Stimulated activated CD4-positive, alpha-beta T cell treated with anti-CD3 and anti-CD28 coated beads, Interleukin-15, amount 100 ng/mL, for 1 hour (primary cell): ENCODE data around the gene DBP.

Experiments
- DNase-seq, 2 donors: peaks; one replicate each; pipeline ENCODE4 v3.0.0-alpha.2; 2020; ENCODE audit warnings: low read depth in 1 of 2, low spot score in 1 of 2

Gene DBP

DNA sequence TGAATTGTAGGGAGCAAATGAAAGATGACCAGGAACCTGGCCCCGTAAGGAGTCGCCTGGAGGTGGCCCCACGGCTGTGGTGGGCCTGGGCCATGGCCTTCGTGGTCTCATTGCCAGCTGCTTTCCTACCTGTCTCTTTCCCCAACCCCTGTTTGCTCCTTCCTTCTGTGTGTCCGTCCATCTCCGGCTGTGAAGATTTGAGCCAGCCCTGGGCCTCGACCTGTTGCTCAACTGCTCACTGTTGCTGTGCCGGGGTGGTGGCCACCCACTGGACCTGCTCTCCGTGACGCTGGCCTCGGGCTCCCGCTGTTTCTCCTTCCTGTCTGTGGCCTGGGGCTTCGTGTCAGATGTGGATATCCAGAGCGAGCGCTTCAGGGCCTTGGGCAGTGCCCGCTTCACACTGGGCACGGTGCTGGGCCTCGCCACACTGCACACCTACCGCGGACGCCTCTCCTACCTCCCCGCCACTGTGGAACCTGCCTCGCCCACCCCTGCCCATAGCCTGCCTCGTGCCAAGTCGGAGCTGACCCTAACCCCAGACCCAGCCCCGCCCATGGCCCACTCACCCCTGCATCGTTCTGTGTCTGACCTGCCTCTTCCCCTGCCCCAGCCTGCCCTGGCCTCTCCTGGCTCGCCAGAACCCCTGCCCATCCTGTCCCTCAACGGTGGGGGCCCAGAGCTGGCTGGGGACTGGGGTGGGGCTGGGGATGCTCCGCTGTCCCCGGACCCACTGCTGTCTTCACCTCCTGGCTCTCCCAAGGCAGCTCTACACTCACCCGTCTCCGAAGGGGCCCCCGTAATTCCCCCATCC lies 8.5 kb downstream of the DBP start:
- no peak for DNase-seq

- no peak for DNase-seq
Measured at GRCh38 chr19:48627865-48628314, 9.3 kb downstream of the DBP start.

- DNase-seq: no peak
Measured at GRCh38 chr19:48627201-48627864, 9.8 kb downstream of the DBP start.

DNA sequence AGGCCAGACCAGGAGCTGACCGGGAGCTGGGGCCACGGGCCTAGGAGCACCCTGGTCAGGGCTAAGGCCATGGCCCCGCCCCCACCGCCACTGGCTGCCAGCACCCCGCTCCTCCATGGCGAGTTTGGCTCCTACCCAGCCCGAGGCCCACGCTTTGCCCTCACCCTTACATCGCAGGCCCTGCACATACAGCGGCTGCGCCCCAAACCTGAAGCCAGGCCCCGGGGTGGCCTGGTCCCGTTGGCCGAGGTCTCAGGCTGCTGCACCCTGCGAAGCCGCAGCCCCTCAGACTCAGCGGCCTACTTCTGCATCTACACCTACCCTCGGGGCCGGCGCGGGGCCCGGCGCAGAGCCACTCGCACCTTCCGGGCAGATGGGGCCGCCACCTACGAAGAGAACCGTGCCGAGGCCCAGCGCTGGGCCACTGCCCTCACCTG lies 11.3 kb downstream of the DBP start:
- DNase-seq: no peak

DNA sequence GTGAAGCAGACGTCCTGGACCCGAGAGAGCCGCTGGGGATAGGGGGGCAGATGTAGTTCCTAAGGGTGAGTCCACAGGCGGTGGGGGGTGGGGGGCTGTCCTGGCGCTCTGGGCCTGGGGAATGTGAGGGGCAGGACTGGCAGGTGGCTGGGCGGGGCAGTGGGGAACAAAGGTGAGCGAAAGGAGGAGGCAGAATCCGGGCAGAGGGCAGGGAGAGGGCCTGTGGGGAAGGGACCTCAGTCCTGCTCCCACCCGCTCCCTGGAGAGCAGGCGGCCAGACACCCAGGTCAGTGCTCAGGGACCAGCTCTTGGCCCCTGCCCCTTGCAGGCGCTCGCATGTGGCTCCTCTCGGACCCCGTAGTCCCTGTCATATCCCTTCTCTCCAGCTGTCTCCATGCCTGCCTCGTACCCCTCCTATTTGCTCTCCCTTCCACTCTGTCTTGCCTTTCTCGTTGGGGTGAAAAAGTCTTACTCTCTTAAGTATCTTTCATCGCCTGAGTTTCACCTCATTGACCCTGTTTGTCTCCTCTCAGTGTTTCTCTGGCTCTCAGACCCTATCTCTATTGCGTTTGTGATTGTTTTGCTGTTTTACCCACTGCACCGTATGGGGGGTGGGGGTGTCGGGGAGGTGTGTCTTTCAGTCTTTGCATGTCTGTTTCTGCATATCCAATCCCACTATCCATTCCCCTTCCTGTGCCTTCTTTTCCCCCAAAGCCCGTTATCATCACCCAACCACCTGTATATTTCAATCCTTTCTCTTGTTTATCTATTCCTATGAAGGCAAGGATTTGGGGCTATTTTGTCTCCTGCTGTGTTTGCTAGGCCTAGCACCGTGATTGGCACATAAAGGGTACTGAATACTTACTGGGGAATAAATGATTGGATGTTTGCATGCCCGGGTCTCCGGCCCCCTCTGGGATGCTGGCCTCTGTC lies 12.1 kb downstream of the DBP start:
- no peak for DNase-seq

- DNase-seq: peak; percentile 93 to 96
Measured at GRCh38 chr19:48624067-48624594, 13.0 kb downstream of the DBP start.

GRCh38 chr19:48623556-48624066 lies 13.6 kb downstream of the DBP start:
- no peak for DNase-seq

DNA sequence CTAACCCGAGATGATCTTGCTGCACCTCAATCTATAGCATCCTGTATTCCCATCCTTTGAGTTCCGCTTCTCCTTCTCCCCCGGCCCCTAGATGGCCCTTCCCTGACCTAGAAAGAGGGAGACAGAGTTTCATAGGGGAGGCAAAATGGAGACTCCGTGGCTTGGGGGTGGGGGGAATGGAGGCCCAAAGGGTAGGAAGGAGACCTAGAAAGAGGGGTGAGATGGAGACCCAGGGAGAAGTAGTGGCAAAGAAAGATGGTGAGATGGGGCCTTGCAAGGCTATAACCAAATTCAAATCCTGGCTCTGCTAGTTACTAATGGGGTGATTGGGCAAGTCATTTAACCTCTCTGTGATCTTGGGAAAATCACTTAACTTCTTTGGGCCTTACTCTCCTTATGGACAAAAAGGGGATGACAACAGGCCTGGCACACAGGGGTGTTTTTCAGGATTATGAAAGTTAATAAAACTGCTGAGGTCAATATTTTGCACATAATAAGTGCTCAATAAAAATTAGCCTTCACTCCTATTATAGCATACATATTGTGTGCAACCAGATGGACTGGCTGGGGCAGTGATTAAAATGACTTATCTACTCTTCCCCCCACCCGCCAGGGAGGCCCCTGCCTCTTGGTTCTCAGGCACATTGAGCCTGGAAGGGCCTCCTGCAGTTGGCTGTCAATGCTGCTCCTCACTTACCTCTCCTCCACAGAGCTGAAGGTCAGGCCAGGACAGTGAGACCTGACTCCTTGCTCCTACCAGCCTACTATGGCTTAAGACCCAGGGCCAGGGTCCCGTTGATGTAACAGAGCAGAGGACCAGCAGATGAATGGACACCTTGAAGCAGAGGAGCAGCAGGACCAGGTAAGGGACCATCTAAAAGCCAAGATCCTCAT lies 17.2 kb downstream of the DBP start:
- no peak for DNase-seq

- DNase-seq: peak; percentile 91 to 93
Measured at GRCh38 chr19:48618916-48619691, 18.1 kb downstream of the DBP start, which contains the start of the genes RPL18 and SPHK2. Gene RPL18 (minus strand): TSS chr19:48619178. CDS start chr19:48619143, 35 bp downstream. Gene SPHK2 (plus strand): TSS chr19:48619506. CDS start chr19:48620515, 1,009 bp downstream.

- no peak for DNase-seq
Measured at GRCh38 chr19:48618278-48618915, 18.8 kb downstream of the DBP start.

DNA sequence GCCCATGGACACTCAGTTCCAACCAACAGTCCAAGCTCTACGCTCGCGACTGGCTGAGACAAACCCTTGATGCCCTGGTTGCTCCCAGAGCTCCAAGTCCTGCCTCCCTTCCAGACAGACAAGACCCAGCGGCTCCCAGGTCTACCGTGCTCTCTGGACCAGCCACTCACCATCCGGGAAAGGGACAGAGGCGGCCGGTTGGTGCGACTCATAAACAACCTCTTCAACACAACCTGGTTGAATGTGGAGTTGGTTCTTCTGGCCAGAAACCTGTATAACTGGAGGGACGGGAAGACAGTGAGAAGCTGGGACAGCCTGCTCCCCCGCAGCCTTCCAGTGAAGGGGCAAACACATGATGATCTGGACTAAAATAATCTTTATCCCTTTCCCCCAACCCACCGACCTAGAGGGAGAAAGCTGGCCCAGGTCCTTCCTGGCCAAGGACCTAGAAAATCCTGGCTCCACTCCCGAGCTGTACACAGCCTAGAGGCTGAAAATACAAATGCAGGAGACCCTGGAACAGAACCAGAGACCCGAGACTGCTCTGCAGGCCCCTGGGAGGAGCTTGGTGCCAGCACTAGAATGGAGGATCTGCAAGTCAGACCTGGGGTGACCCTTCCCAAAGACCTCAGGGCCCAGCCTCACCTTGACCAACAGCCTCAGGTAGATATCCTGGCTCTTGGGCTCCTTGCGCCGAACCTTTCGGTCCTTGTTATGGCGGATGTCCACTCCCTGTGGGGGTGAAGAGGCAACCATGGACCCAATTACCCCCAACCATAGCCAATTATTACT lies 19.8 kb downstream of the DBP start:
- no peak for DNase-seq

DNA sequence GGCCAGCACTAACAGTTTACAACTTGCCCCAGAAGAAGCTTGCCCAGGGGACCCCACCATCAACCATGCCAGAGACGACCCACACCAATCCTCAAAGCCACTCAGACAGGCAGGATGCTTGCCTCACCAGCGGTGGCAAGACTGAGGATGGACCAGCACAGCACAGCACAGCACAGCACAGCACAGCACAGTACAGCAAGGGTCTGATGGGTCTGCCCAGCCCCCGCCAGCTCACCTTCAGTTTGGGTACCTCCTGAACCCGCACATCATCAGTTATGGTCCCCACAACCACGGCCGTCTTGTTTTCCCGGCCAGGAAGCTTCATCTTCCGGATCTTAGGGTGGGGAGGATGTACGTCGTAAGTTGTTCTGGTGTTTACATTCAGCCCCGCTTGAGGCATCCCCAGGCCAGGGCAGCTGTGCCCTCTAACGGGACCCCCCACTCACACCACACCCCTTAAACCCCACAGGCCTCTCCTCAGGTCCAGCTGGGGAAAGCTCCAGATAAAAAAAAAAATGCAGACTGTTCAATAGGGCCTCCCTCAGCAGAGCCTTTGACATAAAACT lies 20.6 kb downstream of the DBP start:
- DNase-seq: no peak

DNA sequence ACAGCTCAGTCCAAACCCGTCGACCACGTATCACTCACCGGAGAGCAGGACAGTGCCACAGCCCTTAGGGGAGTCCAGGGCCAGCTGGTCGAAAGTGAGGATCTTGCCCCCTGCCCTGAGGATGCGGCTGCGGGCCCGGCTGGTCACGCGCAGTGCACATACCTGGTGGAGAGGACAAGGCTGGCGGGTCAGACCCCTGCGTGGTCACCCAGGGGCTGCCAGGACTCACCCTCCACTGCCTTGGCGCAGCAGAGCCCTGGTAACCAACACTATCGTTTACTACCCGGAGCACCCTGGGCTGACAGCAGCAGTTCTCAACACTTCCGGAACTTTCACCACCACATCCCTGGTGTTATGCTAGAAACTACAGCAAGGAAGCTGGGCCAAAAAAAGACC lies 21.1 kb downstream of the DBP start:
- DNase-seq: no peak

GRCh38 chr19:48615231-48616040 lies 21.7 kb downstream of the DBP start:
- no peak for DNase-seq

- no peak for DNase-seq
Measured at GRCh38 chr19:48614436-48615230, 22.5 kb downstream of the DBP start, which contains the start of gene FAM83E. Gene FAM83E (minus strand): TSS chr19:48615076. CDS start chr19:48613372, 1,704 bp downstream.
